K562 (cell line): ENCODE measurements around the gene VSIG10L2. TPM values are rescaled to one million over a fixed set of nuclear protein-coding genes. Genes with fewer than 3 reads are reported as not detected.
A peak's percentile ranks its signal among the peaks of the same experiment; 100 is the strongest.

Experiments
- ATAC-seq: fragments of 200-7000 bp; cut with Tn5 transposase; 3 replicates; pipeline ENCODE4 v1.9.1; 2020; ENCODE audit warnings: moderate library complexity
- BruUV-seq: library from RNA; stranded (reverse); fragments of 400-500 nt; replicated peaks from 2 replicates; lab custom pipeline; 2021; lab: Mats Ljungman, UMichigan
- CTCF ChIA-PET: fragments of 300-600 bp; formaldehyde crosslinking; extraction: SDS; loops from one replicate; lab custom pipeline; 2021; ENCODE audit warnings: low intra/inter-chr PET ratio; lab: Yijun Ruan, JAX
- POLR2A ChIA-PET: fragments of 300-600, 350-650 bp; sonication (Branson Sonifier 250); formaldehyde crosslinking; extraction: SDS; loops from one replicate; lab custom pipeline; 2021; ENCODE audit warnings: antibody characterized with exemption, inconsistent platforms; lab: Yijun Ruan, JAX
- DNase-seq, 4 experiments: peaks; one replicate each; pipeline versions ENCODE4 v3.0.0 to v3.0.0-alpha.2; 2011 to 2018; ENCODE audit warnings: low spot score in 3 of 4, mixed read lengths in 3 of 4; ENCODE audit errors: extremely low read depth in 1 of 4
- FAIRE-seq: peaks from 2 replicates; lab custom pipeline; 2011; peaks lifted over from hg19 to GRCh38; lab: Jason Lieb, UNC
- H2AFZ ChIP-seq: 2 replicates; pipeline ENCODE4 v1.6.0; 2011; ENCODE audit warnings: low read depth, low read length, control low read depth, inconsistent platforms
- H3K27ac ChIP-seq: fragments of 200-600 bp; 3 replicates; pipeline ENCODE4 v1.8.0; 2011; ENCODE audit warnings: low read depth, mild to moderate bottlenecking, control low read depth, inconsistent platforms, low read length, moderate library complexity, mixed read lengths; ENCODE audit errors: extremely low read depth
- H3K27me3 ChIP-seq, 2 experiments: fragments of 300-600 bp in 1 of 2; 2 replicates in 1 of 2; 3 replicates in 1 of 2; pipeline versions ENCODE4 v1.6.0 to v1.8.0; 2011; ENCODE audit warnings: inconsistent platforms in 2 of 2, low read length in 2 of 2, mild to moderate bottlenecking in 1 of 2, mixed read lengths in 1 of 2, moderate library complexity in 1 of 2; ENCODE audit not compliant: control insufficient read depth in 2 of 2, insufficient read depth in 2 of 2
- H3K36me3 ChIP-seq: fragments of 300-600 bp; 3 replicates; pipeline ENCODE4 v1.8.0; 2011; ENCODE audit warnings: mild to moderate bottlenecking, low read length, inconsistent platforms; ENCODE audit not compliant: control insufficient read depth, insufficient read depth
- H3K4me1 ChIP-seq, 2 experiments: fragments of 200-600 bp in 1 of 2; replicated peaks in 1 of 2; 2 replicates in 1 of 2; 3 replicates in 1 of 2; pipeline versions ENCODE4 v1.5.1 to v1.8.0; 2011; ENCODE audit warnings: inconsistent platforms in 2 of 2, low read length in 2 of 2, mild to moderate bottlenecking in 1 of 2, mixed read lengths in 1 of 2, moderate library complexity in 1 of 2; ENCODE audit not compliant: control insufficient read depth in 2 of 2, insufficient read depth in 2 of 2
- H3K4me2 ChIP-seq: 2 replicates; pipeline ENCODE4 v1.6.1; 2011; ENCODE audit warnings: low read length, control low read depth, inconsistent platforms, mixed read lengths; ENCODE audit not compliant: insufficient read depth
- H3K4me3 ChIP-seq: fragments of 200-600 bp; sonication (generic), shearing (Covaris generic); 2 replicates; pipeline ENCODE4 v1.5.1; 2016; ENCODE audit warnings: control low read depth, inconsistent platforms
- H3K79me2 ChIP-seq: fragments of 200-600 bp; 3 replicates; pipeline ENCODE4 v1.8.0; 2011; ENCODE audit warnings: low read length, inconsistent platforms; ENCODE audit not compliant: control insufficient read depth, insufficient read depth
- H3K9ac ChIP-seq, 2 experiments: 2 replicates each; pipeline versions ENCODE4 v1.6.0 to v1.6.1; 2011; ENCODE audit warnings: low read depth in 2 of 2, low read length in 2 of 2, control low read depth in 1 of 2, inconsistent platforms in 1 of 2, mild to moderate bottlenecking in 1 of 2, mixed read lengths in 1 of 2; ENCODE audit not compliant: insufficient read depth in 1 of 2
- H3K9me1 ChIP-seq: one replicate; pipeline ENCODE4 v1.6.0; 2011; ENCODE audit warnings: inconsistent platforms, mild to moderate bottlenecking, low read length, moderate library complexity; ENCODE audit not compliant: control insufficient read depth, insufficient read depth
- H3K9me3 ChIP-seq: replicated peaks from 2 replicates; pipeline ENCODE4 v1.5.1; 2011; ENCODE audit warnings: low read depth, low read length, inconsistent platforms; ENCODE audit not compliant: control insufficient read depth, insufficient read depth
- H4K20me1 ChIP-seq: replicated peaks from 2 replicates; pipeline ENCODE4 v1.6.1; 2011; ENCODE audit warnings: low read length, inconsistent platforms, mixed read lengths; ENCODE audit not compliant: control insufficient read depth, insufficient read depth
- CBFA2T2 ChIP-seq: fragments of 450-650 bp; conservative IDR thresholded peaks from 2 replicates; pipeline ENCODE4 v1.6.1; 2017; ENCODE audit warnings: mild to moderate bottlenecking
- GTF3C2 ChIP-seq: IDR thresholded peaks from 3 replicates; pipeline ENCODE4 v1.6.1; 2011; ENCODE audit warnings: borderline replicate concordance, mild to moderate bottlenecking, moderate library complexity; ENCODE audit not compliant: insufficient read length; ENCODE audit errors: extremely low read depth
- HNRNPK ChIP-seq: fragments of 200-400 bp; formaldehyde crosslinking; IDR thresholded peaks from one replicate; pipeline ENCODE4 v1.6.1; 2018; ENCODE audit warnings: mild to moderate bottlenecking, low read depth, low read length; ENCODE audit not compliant: poor library complexity, severe bottlenecking
- HNRNPLL ChIP-seq: fragments of 200-400 bp; formaldehyde crosslinking; IDR thresholded peaks from 2 replicates; pipeline ENCODE4 v1.6.1; 2017; ENCODE audit warnings: low read length, low read depth, mild to moderate bottlenecking; ENCODE audit not compliant: poor library complexity, severe bottlenecking
- PCBP1 ChIP-seq: fragments of 200-400 bp; formaldehyde crosslinking; IDR thresholded peaks from 2 replicates; pipeline ENCODE4 v1.6.1; 2018; ENCODE audit warnings: mild to moderate bottlenecking, low read depth, low read length; ENCODE audit not compliant: poor library complexity, severe bottlenecking
- PCBP2 ChIP-seq: fragments of 200-400 bp; formaldehyde crosslinking; IDR thresholded peaks from 2 replicates; pipeline ENCODE4 v1.6.1; 2018; ENCODE audit warnings: low read length, low read depth, mild to moderate bottlenecking, moderate library complexity; ENCODE audit not compliant: poor library complexity, severe bottlenecking
- WGBS: fragments of 100-300 bp; shearing (Covaris generic); methylation state at CpG from one replicate; pipeline ENCODE4 v1.1.6; 2016; ENCODE audit warnings: low coverage, mixed read lengths; ENCODE audit not compliant: insufficient coverage; ENCODE audit errors: missing lambda C conversion rate; 5-methylcytosine and 5-hydroxymethylcytosine counted together
- in situ Hi-C: fragments of 300-500 bp; cut with MboI; formaldehyde crosslinking; loops from 4 replicates; pipeline ENCODE4 v1.15.0; 2018; ENCODE audit warnings: inconsistent platforms, mixed read lengths
- intact Hi-C: fragments of 100-400 bp; cut with micrococcal nuclease; formaldehyde crosslinking; loops from 2 replicates; pipeline ENCODE4 v1.14.2; 2022
- polyA plus RNA-seq, 8 experiments: library from polyadenylated mRNA; depleted of rRNA in 4 of 8; stranded (reverse) in 5 of 8; unstranded in 3 of 8; fragments of >200 nt; fragmentation: Nextera tagmentation in 2 of 8; fragmentation: Illumina TruSeq in 1 of 8; extraction: Ambion mirVana in 2 of 8; extraction: Trizol in 1 of 8; gene quantifications; 2 replicates each; pipeline versions ENCODE4 v1.2.1 to v1.2.3, GENCODE V29; 2011 to 2014; ENCODE audit warnings: inconsistent platforms in 1 of 8, missing spikeins in 1 of 8
- total RNA-seq, 7 experiments: library from RNA; depleted of rRNA in 6 of 7; stranded (reverse); fragments of >200 nt in 6 of 7; fragmentation: Illumina TruSeq in 2 of 7; extraction: Trizol in 2 of 7; gene quantifications; 2 replicates each; pipeline versions ENCODE4 v1.2.1 to v1.2.3, GENCODE V29; 2011 to 2021; ENCODE audit warnings: low replicate concordance in 1 of 7

VSIG10L2 gene
- total and polyA plus RNA-seq, 9 of the 15 experiments (the other 6 are each of a cell fraction or from before 2014, with no cell fraction given), result not detected

DNA sequence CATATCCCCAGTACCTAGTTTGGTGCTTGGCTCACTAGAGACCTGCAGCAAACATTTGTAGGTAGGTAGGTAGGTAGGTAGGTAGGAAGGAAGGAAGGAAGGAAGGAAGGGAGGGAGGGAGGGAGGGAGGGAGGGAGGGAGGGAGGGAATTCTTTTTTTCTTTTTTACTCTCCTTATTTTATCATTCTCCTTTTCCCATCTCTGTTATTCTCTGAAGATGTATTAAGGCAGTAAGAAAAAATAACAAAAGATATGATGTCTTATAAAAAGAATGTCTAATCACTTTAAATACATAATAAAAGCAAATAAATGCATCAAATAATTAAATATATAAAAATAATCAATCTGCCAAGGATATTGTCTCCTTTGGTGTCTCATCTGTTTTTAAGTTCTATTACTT is 28.4 kb downstream of the VSIG10L2 start:
- POLR2A ChIA-PET, result interaction anchor here (0.6 kb wide), 1 partner anchor 35 kb away, joined by 3 read pairs; no protein-coding TSS in a partner anchor
- in situ Hi-C loops, result no loop called here
- no peak for ATAC-seq

DNA sequence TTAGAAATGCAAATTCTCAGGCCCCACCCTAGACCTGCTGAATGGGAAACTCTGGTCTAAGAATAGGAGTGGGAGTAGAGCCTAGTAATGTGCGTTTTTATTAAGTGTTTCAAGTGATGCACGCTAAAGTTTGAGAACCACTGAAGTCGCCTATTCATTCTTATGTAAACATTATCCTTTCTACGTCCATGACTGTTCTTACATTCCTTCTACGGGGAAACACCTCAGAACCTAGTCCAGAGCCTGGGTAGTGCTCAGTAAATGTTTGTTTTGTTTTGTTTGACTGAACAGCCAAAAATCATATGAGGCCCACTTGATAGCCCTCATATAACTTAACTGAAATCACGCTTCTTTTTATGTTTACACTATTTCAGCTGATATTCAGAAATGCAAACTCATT is 29.8 kb downstream of the VSIG10L2 start:
- Histone ChIP-seq H3K36me3 (no peaks in the 10 kb centered on the region), H3K4me2 (no peak overlapping the region), H3K9ac (no peak overlapping the region), H3K27ac (no peak overlapping the region), H3K4me3 (no peak overlapping the region), H3K79me2 (no peaks in the 10 kb centered on the region), H2AFZ (no peak overlapping the region), H3K9me3 (no peaks in the 10 kb centered on the region), H4K20me1 (no peaks in the 10 kb centered on the region), H3K27me3 (peaks cover 11 to 17% of the 10 kb centered on the region in 2 experiments; a peak in 4 of 5 replicates), H3K9me1 (no peaks in the 10 kb centered on the region), H3K4me1 (no peaks in the 10 kb centered on the region; a peak in 1 of 5 replicates)
- POLR2A ChIA-PET, result no interaction called here
- no TSS peak for BruUV-seq
- WGBS, result 3% methylated on average over 6 of the region's 6 CpGs
- in situ Hi-C loops, result no loop called here
- TF ChIP-seq GTF3C2 (no peak), CBFA2T2 (no peak)
- intact Hi-C loops, result no loop called here
- ATAC-seq, result no peak
- no peak for FAIRE-seq
- DNase-seq, result no peak
- CTCF ChIA-PET, result no interaction called here

More for the DNA sequence above, 28.4 kb downstream of the VSIG10L2 start:
- H3K27ac ChIP-seq, result no peak overlapping the region
- BruUV-seq, result no TSS peak
- TF ChIP-seq HNRNPLL (no peak), HNRNPK (peak; percentile 95), PCBP1 (peak; percentile 88), PCBP2 (peak; percentile 99)
- TF ChIP-seq, all 486 proteins: peak for 3
- H3K9me1 ChIP-seq, result no peaks in the 10 kb centered on the region
- intact Hi-C loops, result no loop called here
- DNase-seq (no peak), FAIRE-seq (no peak)
- H4K20me1 ChIP-seq, result no peaks in the 10 kb centered on the region
- H3K4me3 ChIP-seq, result no peak overlapping the region
- H3K9me3 ChIP-seq, result no peaks in the 10 kb centered on the region
- no peak overlapping the region for H3K9ac ChIP-seq
- H3K4me1 ChIP-seq, result peaks cover 0 to 2% of the 10 kb centered on the region in 2 experiments; a peak in 2 of 5 replicates
- CTCF ChIA-PET, result no interaction called here
- no peak overlapping the region for H2AFZ ChIP-seq
- H3K79me2 ChIP-seq, result no peaks in the 10 kb centered on the region
- no peaks in the 10 kb centered on the region for H3K36me3 ChIP-seq
- H3K4me2 ChIP-seq, result no peak overlapping the region
- H3K27me3 ChIP-seq, result peaks cover 11 to 13% of the 10 kb centered on the region in 2 experiments; a peak in 4 of 5 replicates
